ENCODE measurements around the gene KIF5B.

Gene KIF5B

DNA sequence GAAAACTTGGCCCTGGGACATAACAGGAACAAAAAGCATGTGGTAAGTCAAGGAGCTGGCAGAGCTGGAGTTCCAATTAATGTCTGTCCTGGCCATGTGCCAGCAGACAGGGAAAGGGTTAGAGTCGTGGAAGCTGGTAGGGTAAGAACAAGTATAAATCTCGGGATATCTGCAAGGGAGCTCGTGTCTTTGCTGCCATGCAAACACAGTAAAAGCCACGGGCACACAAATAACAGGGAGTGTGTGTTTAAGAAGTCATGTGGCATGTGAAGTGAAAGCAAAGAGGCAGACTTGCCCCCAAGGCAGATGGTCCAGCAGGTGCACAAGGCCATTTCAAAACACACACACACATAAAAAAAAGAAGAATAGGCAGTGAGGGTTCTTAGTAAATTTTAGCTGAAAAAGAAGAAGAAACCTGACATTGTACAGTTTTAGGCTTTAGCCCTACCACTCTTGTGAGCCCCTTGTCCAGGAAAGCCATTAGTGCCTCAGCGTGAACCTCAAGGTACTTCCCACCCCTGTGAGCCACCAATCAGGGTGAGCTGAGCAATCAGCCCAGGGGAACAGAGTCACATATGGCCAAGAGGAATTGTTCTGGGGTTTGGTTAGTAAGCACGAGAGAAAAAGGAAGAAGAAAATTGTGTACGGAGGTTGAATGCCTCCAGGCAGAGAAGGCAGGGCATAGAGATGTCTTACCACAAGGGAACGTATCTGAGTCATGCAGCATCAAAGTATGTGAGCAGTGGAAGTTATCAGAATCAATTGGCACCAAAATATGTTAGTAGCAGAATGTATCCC is 94.7 kb downstream of the KIF5B start:
- H3K79me2 ChIP-seq (ENCODE audit: insufficient read depth, low read depth) = no peaks in the 10 kb centered on the region
- TF ChIP-seq, protein P1, sequence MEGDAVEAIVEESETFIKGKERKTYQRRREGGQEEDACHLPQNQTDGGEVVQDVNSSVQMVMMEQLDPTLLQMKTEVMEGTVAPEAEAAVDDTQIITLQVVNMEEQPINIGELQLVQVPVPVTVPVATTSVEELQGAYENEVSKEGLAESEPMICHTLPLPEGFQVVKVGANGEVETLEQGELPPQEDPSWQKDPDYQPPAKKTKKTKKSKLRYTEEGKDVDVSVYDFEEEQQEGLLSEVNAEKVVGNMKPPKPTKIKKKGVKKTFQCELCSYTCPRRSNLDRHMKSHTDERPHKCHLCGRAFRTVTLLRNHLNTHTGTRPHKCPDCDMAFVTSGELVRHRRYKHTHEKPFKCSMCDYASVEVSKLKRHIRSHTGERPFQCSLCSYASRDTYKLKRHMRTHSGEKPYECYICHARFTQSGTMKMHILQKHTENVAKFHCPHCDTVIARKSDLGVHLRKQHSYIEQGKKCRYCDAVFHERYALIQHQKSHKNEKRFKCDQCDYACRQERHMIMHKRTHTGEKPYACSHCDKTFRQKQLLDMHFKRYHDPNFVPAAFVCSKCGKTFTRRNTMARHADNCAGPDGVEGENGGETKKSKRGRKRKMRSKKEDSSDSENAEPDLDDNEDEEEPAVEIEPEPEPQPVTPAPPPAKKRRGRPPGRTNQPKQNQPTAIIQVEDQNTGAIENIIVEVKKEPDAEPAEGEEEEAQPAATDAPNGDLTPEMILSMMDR (conservative IDR thresholded peaks at IDR 0.05; ENCODE audit: low read depth, low read length) = no peak
- no peaks in the 10 kb centered on the region for H3K36me3 ChIP-seq (ENCODE audit: insufficient read depth)
- H3K27ac ChIP-seq = no peak overlapping the region
- H2AFZ ChIP-seq (ENCODE audit: low read depth) = no peak overlapping the region
- no peak overlapping the region for H3K9ac ChIP-seq
- no peaks in the 10 kb centered on the region for H4K20me1 ChIP-seq (ENCODE audit: insufficient read depth)
- H3K4me2 ChIP-seq = no peak overlapping the region
- no peaks in the 10 kb centered on the region for H3K4me1 ChIP-seq (ENCODE audit: low read depth, poor library complexity, severe bottlenecking)
- no peak overlapping the region for H3K4me3 ChIP-seq (IDR thresholded peaks at IDR 0.05; ENCODE audit: insufficient read depth, low read depth, low read length)
- no peaks in the 10 kb centered on the region for H3K27me3 ChIP-seq (ENCODE audit: insufficient read depth, low read depth)

DNA sequence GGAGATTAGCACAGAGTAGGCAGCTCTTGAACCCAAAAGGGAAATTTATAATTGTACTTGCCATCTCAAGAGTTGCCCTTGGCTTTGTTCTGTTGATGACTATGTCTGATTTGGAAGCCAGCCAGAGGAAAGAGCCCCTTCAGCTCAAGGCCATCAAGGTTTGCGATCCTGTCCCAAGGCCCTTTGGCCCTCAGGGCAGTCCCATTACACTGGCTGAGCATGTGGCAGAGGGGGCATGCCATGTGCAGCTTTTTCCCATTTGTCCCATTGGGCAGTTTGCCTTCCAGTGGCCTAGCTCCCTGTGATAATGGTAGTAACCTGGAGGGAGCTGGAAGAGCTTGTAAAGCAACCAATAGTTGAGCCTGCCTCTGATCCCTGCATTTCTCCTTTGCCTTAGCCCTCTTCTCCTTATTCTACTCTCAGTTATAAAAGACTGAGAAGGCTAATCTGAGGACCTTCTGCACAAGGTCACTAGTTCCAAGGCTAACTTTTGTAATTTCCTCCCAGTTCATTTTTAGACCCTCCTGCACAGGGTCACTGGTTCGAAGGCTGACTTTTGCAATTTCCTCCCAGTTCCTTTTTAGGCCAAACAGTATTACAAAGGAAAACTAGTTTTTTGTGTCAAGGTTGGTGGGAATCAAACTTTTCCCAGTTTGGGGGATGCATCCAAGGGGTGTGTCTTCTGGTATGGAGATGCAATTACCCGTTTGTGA is 96.6 kb downstream of the KIF5B start:
- TF ChIP-seq, protein P1 (conservative IDR thresholded peaks at IDR 0.05; ENCODE audit: low read depth, low read length) = no peak
- Histone ChIP-seq H3K4me3 (IDR thresholded peaks at IDR 0.05; ENCODE audit: insufficient read depth, low read depth, low read length) (no peak overlapping the region), H4K20me1 (ENCODE audit: insufficient read depth) (no peaks in the 10 kb centered on the region), H3K79me2 (ENCODE audit: insufficient read depth, low read depth) (no peaks in the 10 kb centered on the region), H3K4me1 (ENCODE audit: low read depth, poor library complexity, severe bottlenecking) (no peaks in the 10 kb centered on the region), H3K36me3 (ENCODE audit: insufficient read depth) (no peaks in the 10 kb centered on the region), H2AFZ (ENCODE audit: low read depth) (no peak overlapping the region), H3K9ac (no peak overlapping the region), H3K27me3 (ENCODE audit: insufficient read depth, low read depth) (no peaks in the 10 kb centered on the region), H3K4me2 (no peak overlapping the region), H3K27ac (no peak overlapping the region)

Data from KMS-11 (cell line).